Measurements from ENCODE around the gene HMCES. TPM values are rescaled to one million over a fixed set of nuclear protein-coding genes. Genes with fewer than 3 reads are reported as not detected.
"Not testable (repeated sequence)": the region's sequence is repeated elsewhere in the genome, so short reads cannot be mapped to it uniquely, and the experiment has no call there.

The HMCES gene
- total and polyA plus RNA-seq, 2 of the 13 experiments (the other 11 are each of a cell fraction or from before 2014, with no cell fraction given): 16.1 to 37.5 TPM

- not testable (repeated sequence) for H3K36me3 ChIP-seq (replicated peaks in 1 of 2; ENCODE audit: control insufficient read depth in 1 of 2, insufficient read depth in 2 of 2, low read length in 2 of 2); H3K9ac ChIP-seq (ENCODE audit: insufficient read depth, low read depth, low read length); H4K20me1 ChIP-seq (ENCODE audit: insufficient read depth, low read length); H2AFZ ChIP-seq (ENCODE audit: low read length); H3K9me3 ChIP-seq (ENCODE audit: low read length); H3K4me3 ChIP-seq (replicated peaks in 1 of 3; ENCODE audit: insufficient read depth in 1 of 3, low read depth in 2 of 3, low read length in 3 of 3); H3K27ac ChIP-seq (ENCODE audit: extremely low read length, insufficient read depth, low read length); BruUV-seq (replicated peaks); H3K27me3 ChIP-seq (ENCODE audit: control insufficient read depth in 1 of 2, insufficient read depth in 2 of 2, low read length in 2 of 2); TF ChIP-seq SOX6 (IDR thresholded peaks at IDR 0.05)
- intact Hi-C loops (cut with micrococcal nuclease; ENCODE audit: unreplicated experiment): loop anchor here (1.0 to 5.0 kb wide), 6 partner anchors 15 to 275 kb away; partner anchors contain the start of genes ISY1 and RAB43
- Histone ChIP-seq H3K79me2 (ENCODE audit: insufficient read depth, low read length) (peaks cover 28% of the 10 kb centered on the region), H3K4me1 (ENCODE audit: insufficient read depth, low read length) (peaks cover 33% of the 10 kb centered on the region), H3K4me2 (ENCODE audit: low read depth, low read length) (peak overlapping the region; percentile 52)
- FAIRE-seq: peak; percentile 96
- in situ Hi-C loops (cut with HindIII; ENCODE audit: extremely low pct_ligation_motif_present, low pct_unique_long_range_greater_than_20kb): loop anchor here (10.0 kb wide), 1 partner anchor 61 kb away; the partner anchor contains the start of gene CNBP
- ATAC-seq: peak; percentile 87
- WGBS (ENCODE audit: low lambda C conversion rate): 14% methylated on average over 11 of the region's 11 CpGs
- peak; percentile 91 for DNase-seq (ENCODE audit: low spot score)
- ChIA-PET POLR2A (interaction anchor here (0.7 to 2.2 kb wide), 8 partner anchors 15 to 192 kb away, joined by 3 to 12 read pairs (median 4); a partner anchor contains a TSS), CTCF (ENCODE audit: low intra/inter-chr PET ratio, low total read pairs) (interaction anchor here (1.0 to 2.4 kb wide), 7 partner anchors 17 to 276 kb away, joined by 4 to 20 read pairs (median 14); partner anchors contain the start of genes CNBP and ISY1)
- TF ChIP-seq ZBTB7B (CRISPR knock-in tag; IDR thresholded peaks at IDR 0.05) (peak; percentile 60; the same call in 1 of the 2 replicates), SALL1 (CRISPR knock-in tag; IDR thresholded peaks at IDR 0.05) (0 out of 2 replicates have a peak, but pooled peaks have one; percentile 55), HOXA5 (CRISPR knock-in tag; IDR thresholded peaks at IDR 0.05) (peak; percentile 63; the same call in 1 of the 2 replicates), ARID5B (CRISPR knock-in tag; IDR thresholded peaks at IDR 0.05) (peak; percentile 35; the same call in 1 of the 2 replicates), ZNF574 (CRISPR knock-in tag; IDR thresholded peaks at IDR 0.05) (peak; percentile 45; the same call in 1 of the 2 replicates), STAG1 (CRISPR knock-in tag; IDR thresholded peaks at IDR 0.05) (peak; percentile 92), GFI1 (CRISPR knock-in tag; IDR thresholded peaks at IDR 0.05; ENCODE audit: borderline replicate concordance) (0 out of 2 replicates have a peak, but pooled peaks have one; percentile 27), SOX6 (CRISPR knock-in tag; IDR thresholded peaks at IDR 0.05) (peak; percentile 16; the same call in 1 of the 2 replicates), KDM2A (CRISPR knock-in tag; IDR thresholded peaks at IDR 0.05; ENCODE audit: borderline replicate concordance, low read depth) (peak; percentile 48; the same call in 1 of the 2 replicates), ZNF652 (CRISPR knock-in tag; IDR thresholded peaks at IDR 0.05; ENCODE audit: borderline replicate concordance, low read depth) (peak; percentile 23; the same call in 1 of the 2 replicates), KAT8 (CRISPR knock-in tag; IDR thresholded peaks at IDR 0.05) (peak; percentile 60; the same call in 1 of the 2 replicates), HNF1B (CRISPR knock-in tag; IDR thresholded peaks at IDR 0.05) (peak; percentile 76)
Observed at GRCh38 chr3:129245641-129246306, 32.9 kb upstream of the HMCES start.
